Lower lobe of right lung (tissue), 2 donors: ENCODE results near the gene NFASC. TPM values are rescaled to one million over a fixed set of nuclear protein-coding genes. Genes with fewer than 3 reads are reported as not detected.

Experiments used
- ATAC-seq, 2 donors: fragments of 200-7000 bp; cut with Tn5 transposase; one replicate each; pipeline ENCODE4 v1.9.1; 2020 to 2022; ENCODE audit warnings: mild to moderate bottlenecking in 2 of 2, moderate library complexity in 2 of 2
- DNase-seq: peaks from one replicate; pipeline ENCODE4 v3.0.0-alpha.2; 2020
- H3K27ac ChIP-seq: fragments of 200-600 bp; one replicate; pipeline ENCODE4 v1.8.0; 2022
- H3K27me3 ChIP-seq: fragments of 200-600 bp; one replicate; pipeline ENCODE4 v1.8.0; 2022; ENCODE audit warnings: low read depth
- H3K36me3 ChIP-seq: fragments of 200-600 bp; one replicate; pipeline ENCODE4 v1.8.0; 2022; ENCODE audit warnings: mild to moderate bottlenecking
- H3K4me1 ChIP-seq: fragments of 200-600 bp; one replicate; pipeline ENCODE4 v1.8.0; 2022
- H3K4me3 ChIP-seq: fragments of 200-600 bp; one replicate; pipeline ENCODE4 v1.8.0; 2022; ENCODE audit warnings: mild to moderate bottlenecking
- H3K9me3 ChIP-seq: fragments of 200-600 bp; one replicate; pipeline ENCODE4 v1.8.0; 2022
- CTCF ChIP-seq: fragments of 200-600 bp; IDR thresholded peaks from one replicate; pipeline ENCODE4 v1.8.0; 2022; ENCODE audit warnings: antibody characterized with exemption, mild to moderate bottlenecking
- intact Hi-C: fragments of 100-400 bp; cut with DNase I; formaldehyde crosslinking; loops from one replicate; pipeline ENCODE4 v1.11.0; 2022
- total RNA-seq: library from RNA; stranded (reverse); fragmentation: NEBNext Ultra II Directional; extraction: Animal tissue kit (Norgen Biotek cat#: 25700); gene quantifications from one replicate; pipeline ENCODE4 v1.2.1, GENCODE V29; 2021
- donor health status: DM: no; HTN: yes; CAD: no; lungs with severe emphysema.

The NFASC gene
- total RNA-seq, 1 donor from 2014 or later, result 12.2 TPM

- peaks cover 7% of the 10 kb centered on the region for H3K4me1 ChIP-seq
- DNase-seq (no peak), ATAC-seq (no peak)
- intact Hi-C loops, result no loop called here
- no peak overlapping the region for H3K27ac ChIP-seq
- H3K4me3 ChIP-seq, result no peak overlapping the region
- H3K27me3 ChIP-seq, result no peaks in the 10 kb centered on the region
- H3K36me3 ChIP-seq, result no peaks in the 10 kb centered on the region
- TF ChIP-seq CTCF, result no peak
- no peaks in the 10 kb centered on the region for H3K9me3 ChIP-seq
Measured at GRCh38 chr1:204878621-204879234, 8.1 kb downstream of the NFASC start.

GRCh38 chr1:204879351-204879750 is 8.7 kb downstream of the NFASC start:
- H3K27ac ChIP-seq, result no peak overlapping the region
- DNase-seq (no peak), ATAC-seq (peak in 1 of 2 donors; percentile 53)
- no peaks in the 10 kb centered on the region for H3K36me3 ChIP-seq
- no peaks in the 10 kb centered on the region for H3K9me3 ChIP-seq
- no peak for TF ChIP-seq CTCF
- no peaks in the 10 kb centered on the region for H3K27me3 ChIP-seq
- H3K4me1 ChIP-seq, result peaks cover 7% of the 10 kb centered on the region
- intact Hi-C loops, result no loop called here
- no peak overlapping the region for H3K4me3 ChIP-seq

- Histone ChIP-seq H3K27ac (no peak overlapping the region), H3K9me3 (no peaks in the 10 kb centered on the region), H3K4me1 (peaks cover 7% of the 10 kb centered on the region), H3K27me3 (no peaks in the 10 kb centered on the region), H3K4me3 (no peak overlapping the region), H3K36me3 (no peaks in the 10 kb centered on the region)
- DNase-seq, result no peak
- no peak for ATAC-seq
- intact Hi-C loops, result no loop called here
- no peak for TF ChIP-seq CTCF
Measured at GRCh38 chr1:204880906-204881305, 10.2 kb downstream of the NFASC start.

GRCh38 chr1:204882479-204882878 is 11.8 kb downstream of the NFASC start:
- H3K4me3 ChIP-seq, result no peak overlapping the region
- no peak for ATAC-seq
- H3K4me1 ChIP-seq, result peaks cover 7% of the 10 kb centered on the region
- no peak for TF ChIP-seq CTCF
- H3K27ac ChIP-seq, result no peak overlapping the region
- H3K9me3 ChIP-seq, result no peaks in the 10 kb centered on the region
- intact Hi-C loops, result no loop called here
- H3K27me3 ChIP-seq, result no peaks in the 10 kb centered on the region
- H3K36me3 ChIP-seq, result no peaks in the 10 kb centered on the region
- DNase-seq, result no peak

GRCh38 chr1:204883405-204883804 is 12.7 kb downstream of the NFASC start:
- intact Hi-C loops, result no loop called here
- ATAC-seq, result no peak

More at GRCh38 chr1:204883405-204883804, 12.7 kb downstream of the NFASC start:
- H3K36me3 ChIP-seq, result no peaks in the 10 kb centered on the region
- H3K4me1 ChIP-seq, result peaks cover 7% of the 10 kb centered on the region
- no peak for TF ChIP-seq CTCF
- DNase-seq, result no peak
- H3K27me3 ChIP-seq, result no peaks in the 10 kb centered on the region
- H3K9me3 ChIP-seq, result no peaks in the 10 kb centered on the region
- no peak overlapping the region for H3K4me3 ChIP-seq
- no peak overlapping the region for H3K27ac ChIP-seq
